Measurements from ENCODE around the gene AMFR. TPM values are rescaled to one million over a fixed set of nuclear protein-coding genes. Genes with fewer than 3 reads are reported as not detected.

AMFR gene
- total and polyA plus RNA-seq, 8 donors = 16.8 to 254 (median 68.2) TPM

DNA sequence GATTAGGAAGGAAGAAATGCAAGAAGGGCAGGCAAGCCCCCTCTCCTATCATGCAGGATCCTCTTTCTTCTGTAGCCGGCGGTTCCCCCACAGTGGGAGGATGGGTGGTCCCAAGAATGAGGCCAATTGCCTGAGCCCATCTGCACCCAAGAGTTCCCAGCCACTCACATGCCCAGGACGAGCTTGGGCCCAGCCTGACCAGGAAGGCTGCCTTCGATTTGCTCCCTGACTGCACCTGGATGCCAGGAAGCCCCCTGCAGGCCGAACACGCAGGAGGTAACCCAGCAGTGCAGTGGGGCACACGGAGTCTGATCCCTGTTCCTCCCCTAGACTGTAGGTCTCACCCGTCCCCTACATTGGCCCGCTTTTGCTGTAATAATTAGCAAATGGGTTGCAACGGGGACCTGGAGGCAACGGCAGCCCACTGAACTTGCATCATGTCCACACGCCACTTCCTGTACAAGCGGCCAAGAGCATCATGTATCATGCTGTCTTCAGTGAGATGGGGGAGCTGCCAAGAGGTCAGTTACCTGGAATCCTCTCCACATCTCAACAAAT, 67.5 kb downstream of the AMFR start:
- Histone ChIP-seq H3K27ac (peak overlapping the region in 4 of 5 donors; percentile 52 to 81 (median 70)), H3K4me1 (peaks cover 10 to 27% (median 17%) of the 10 kb centered on the region in 4 donors), H3K4me3 (no peak overlapping the region), H3K36me3 (peaks cover 10 to 22% (median 18%) of the 10 kb centered on the region in 4 donors), H3K27me3 (no peaks in the 10 kb centered on the region), H3K9me3 (no peaks in the 10 kb centered on the region)
- WGBS, 5 donors = 71 to 85% (median 82%) methylated on average over 10 to 13 of the region's 13 CpGs
- no peak for TF ChIP-seq POLR2A (IDR thresholded peaks at IDR 0.05)
- no peak for TF ChIP-seq EP300 (IDR thresholded peaks at IDR 0.05)
- TF ChIP-seq, protein P1, sequence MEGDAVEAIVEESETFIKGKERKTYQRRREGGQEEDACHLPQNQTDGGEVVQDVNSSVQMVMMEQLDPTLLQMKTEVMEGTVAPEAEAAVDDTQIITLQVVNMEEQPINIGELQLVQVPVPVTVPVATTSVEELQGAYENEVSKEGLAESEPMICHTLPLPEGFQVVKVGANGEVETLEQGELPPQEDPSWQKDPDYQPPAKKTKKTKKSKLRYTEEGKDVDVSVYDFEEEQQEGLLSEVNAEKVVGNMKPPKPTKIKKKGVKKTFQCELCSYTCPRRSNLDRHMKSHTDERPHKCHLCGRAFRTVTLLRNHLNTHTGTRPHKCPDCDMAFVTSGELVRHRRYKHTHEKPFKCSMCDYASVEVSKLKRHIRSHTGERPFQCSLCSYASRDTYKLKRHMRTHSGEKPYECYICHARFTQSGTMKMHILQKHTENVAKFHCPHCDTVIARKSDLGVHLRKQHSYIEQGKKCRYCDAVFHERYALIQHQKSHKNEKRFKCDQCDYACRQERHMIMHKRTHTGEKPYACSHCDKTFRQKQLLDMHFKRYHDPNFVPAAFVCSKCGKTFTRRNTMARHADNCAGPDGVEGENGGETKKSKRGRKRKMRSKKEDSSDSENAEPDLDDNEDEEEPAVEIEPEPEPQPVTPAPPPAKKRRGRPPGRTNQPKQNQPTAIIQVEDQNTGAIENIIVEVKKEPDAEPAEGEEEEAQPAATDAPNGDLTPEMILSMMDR (IDR thresholded peaks at IDR 0.05) = no peak
- no peak for TF ChIP-seq POLR2AphosphoS5 (IDR thresholded peaks at IDR 0.05)
- intact Hi-C loops (cut with DNase I; ENCODE audit: low total_unique reads) = no loop called here
- peak in 1 of 2 donors; percentile 24 for DNase-seq

DNA sequence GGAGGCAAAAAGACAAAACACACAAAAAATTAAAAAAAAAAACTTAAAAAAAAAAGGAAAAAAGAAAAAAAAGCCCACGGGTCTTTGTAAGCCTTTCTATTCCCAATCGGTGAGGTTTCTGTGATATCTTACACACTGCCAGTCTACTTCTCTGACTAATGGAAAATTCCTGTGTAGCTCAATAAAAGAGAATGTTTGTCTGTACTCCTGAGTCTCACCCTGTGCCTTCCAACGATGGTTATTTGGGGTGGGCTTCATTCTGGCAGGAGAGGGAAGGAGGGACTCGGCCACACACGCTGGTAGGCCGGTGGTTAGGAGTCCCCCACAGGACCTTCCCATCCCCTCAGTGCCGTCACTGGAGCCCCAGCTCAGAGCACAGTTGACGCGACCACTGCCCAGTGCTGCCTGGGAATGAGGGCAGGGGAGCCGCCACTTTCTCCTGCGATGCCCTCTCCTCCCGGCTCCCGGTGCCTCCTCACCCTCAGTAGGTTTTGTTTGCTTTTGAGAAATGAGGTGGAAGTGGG, 68.0 kb downstream of the AMFR start:
- Histone ChIP-seq H3K9me3 (no peaks in the 10 kb centered on the region), H3K36me3 (peaks cover 5 to 17% (median 12%) of the 10 kb centered on the region in 4 donors), H3K27me3 (no peaks in the 10 kb centered on the region), H3K4me1 (peaks cover 10 to 27% (median 17%) of the 10 kb centered on the region in 4 donors), H3K27ac (peak overlapping the region; percentile 35 to 81 (median 70)), H3K4me3 (peak overlapping the region; percentile 41 to 51 (median 49))
- peak; percentile 24 to 64 for DNase-seq
- intact Hi-C loops (cut with DNase I; ENCODE audit: low total_unique reads) = no loop called here
- 23 to 43% (median 31%) methylated on average over 11 to 13 of the region's 13 CpGs for WGBS, 5 donors
- TF ChIP-seq POLR2A (IDR thresholded peaks at IDR 0.05) (no peak), EP300 (IDR thresholded peaks at IDR 0.05) (no peak), POLR2AphosphoS5 (IDR thresholded peaks at IDR 0.05) (no peak)
- TF ChIP-seq, protein P1 (IDR thresholded peaks at IDR 0.05) = no peak

DNA sequence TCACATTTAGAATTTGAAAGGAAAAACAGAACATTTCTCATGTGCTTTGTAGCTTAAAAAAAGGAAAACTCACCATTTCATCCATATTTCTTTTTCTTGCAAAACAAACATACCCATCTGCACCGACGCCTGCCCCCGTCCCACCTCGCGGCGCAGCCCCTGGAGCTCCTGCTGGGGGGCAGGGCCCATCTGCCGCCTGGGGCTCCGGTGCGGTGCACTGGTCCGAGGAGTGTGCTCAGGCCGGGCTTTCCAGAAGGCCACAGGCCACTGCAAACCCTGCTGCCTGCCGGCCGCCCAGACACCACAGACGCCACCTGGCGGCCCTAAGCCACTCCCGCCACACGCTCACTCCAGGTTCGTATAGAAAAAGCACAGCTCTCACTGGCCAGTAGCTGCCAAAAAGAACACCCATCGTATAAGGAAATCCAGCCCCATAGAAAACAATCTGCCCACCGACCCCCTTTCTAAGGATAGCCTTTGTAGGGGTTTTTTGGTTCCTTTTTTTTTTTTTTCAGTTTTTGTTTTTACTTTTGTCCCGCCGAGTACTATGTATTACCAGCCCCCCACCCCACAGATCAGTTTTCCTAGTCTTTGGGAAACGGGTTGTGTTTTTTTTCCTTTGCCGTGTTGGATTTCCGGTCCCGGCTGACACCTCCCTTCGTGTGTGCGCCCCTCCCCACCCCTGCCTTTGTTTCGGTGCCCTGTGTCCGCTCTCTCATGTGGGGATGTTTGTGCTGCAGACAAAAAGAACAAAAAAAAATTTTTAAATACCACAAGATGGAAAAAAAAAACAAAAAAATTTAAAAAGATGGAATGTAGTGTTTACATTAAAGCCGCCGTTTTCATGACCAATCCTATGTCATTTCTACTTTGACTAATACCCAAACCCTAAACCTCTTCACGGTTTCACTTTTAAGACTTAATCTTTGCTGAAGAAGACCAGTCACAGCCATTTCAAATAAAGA, 68.8 kb downstream of the AMFR start:
- peak; percentile 82 to 94 for DNase-seq
- Histone ChIP-seq H3K9me3 (no peaks in the 10 kb centered on the region), H3K4me1 (peaks cover 10 to 27% (median 17%) of the 10 kb centered on the region in 4 donors), H3K27me3 (no peaks in the 10 kb centered on the region), H3K27ac (peak overlapping the region; percentile 46 to 81 (median 70)), H3K36me3 (peaks cover 0 to 11% (median 7%) of the 10 kb centered on the region in 4 donors), H3K4me3 (peak overlapping the region; percentile 41 to 51 (median 49))
- TF ChIP-seq POLR2AphosphoS5 (IDR thresholded peaks at IDR 0.05) (peak in 2 of 3 donors; percentile 13 to 52), EP300 (IDR thresholded peaks at IDR 0.05) (no peak), POLR2A (IDR thresholded peaks at IDR 0.05) (no peak)
- TF ChIP-seq, protein P1 (IDR thresholded peaks at IDR 0.05) = peak in 5 of 7 experiments; percentile 77 to 82 (median 80)
- intact Hi-C loops (cut with DNase I; ENCODE audit: low total_unique reads) = no loop called here
- 0 to 1% (median 1%) methylated on average over 33 of the region's 33 CpGs for WGBS, 5 donors

DNA sequence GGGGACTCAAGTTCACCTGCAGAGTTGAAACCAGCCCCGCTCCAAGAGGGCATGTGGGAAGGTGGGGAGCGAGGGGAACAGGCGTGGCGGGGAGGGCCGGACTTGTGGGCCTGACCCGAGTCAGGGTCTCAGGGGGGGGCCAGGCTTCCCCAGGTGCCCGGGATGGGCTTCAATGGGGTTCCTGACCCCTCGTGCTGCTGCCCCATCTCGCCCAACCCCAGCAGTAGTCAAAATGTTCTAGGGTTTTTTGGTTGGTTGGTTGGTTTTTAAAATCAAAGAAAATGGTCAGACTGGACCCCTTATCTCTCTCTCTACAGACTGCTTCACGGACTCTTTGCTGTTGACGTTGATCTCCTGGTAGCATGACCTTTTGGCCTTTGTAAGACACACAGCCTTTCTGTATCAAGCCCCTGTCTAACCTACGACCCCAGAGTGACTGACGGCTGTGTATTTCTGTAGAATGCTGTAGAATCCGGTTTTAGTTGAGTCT, 69.5 kb downstream of the AMFR start:
- H3K27ac ChIP-seq = peak overlapping the region in 1 of 5 donors; percentile 81
- peak overlapping the region; percentile 41 to 51 (median 49) for H3K4me3 ChIP-seq
- DNase-seq = peak in 1 of 2 donors; percentile 18
- peaks cover 0 to 13% (median 7%) of the 10 kb centered on the region in 4 donors for H3K36me3 ChIP-seq
- intact Hi-C loops (cut with DNase I; ENCODE audit: low total_unique reads) = no loop called here
- no peaks in the 10 kb centered on the region for H3K27me3 ChIP-seq
- no peaks in the 10 kb centered on the region for H3K9me3 ChIP-seq
- no peak for TF ChIP-seq POLR2AphosphoS5 (IDR thresholded peaks at IDR 0.05)
- TF ChIP-seq EP300 (IDR thresholded peaks at IDR 0.05) = no peak
- no peak for TF ChIP-seq POLR2A (IDR thresholded peaks at IDR 0.05)
- TF ChIP-seq, protein P1 (IDR thresholded peaks at IDR 0.05) = no peak
- 68 to 69% (median 68%) methylated on average over 14 of the region's 14 CpGs for WGBS, 5 donors
- H3K4me1 ChIP-seq = peaks cover 10 to 27% (median 17%) of the 10 kb centered on the region in 4 donors

All from stomach (tissue), 9 donors.